Measurements from ENCODE around the gene CHRM4.

GRCh38 chr11:46367916-46368267 lies 23.7 kb downstream of the CHRM4 start:
- TF ChIP-seq TAF1 (IDR thresholded peaks at IDR 0.05; ENCODE audit: low read depth, low read length) (no peak), POLR2A (IDR thresholded peaks at IDR 0.05; ENCODE audit: low read depth, low read length) (no peak)

Data from GM12891 (cell line).